Measurements from ENCODE around the gene AKT3.
A peak's percentile ranks its signal among the peaks of the same experiment; 100 is the strongest.
"Not testable (repeated sequence)": the region's sequence is repeated elsewhere in the genome, so short reads cannot be mapped to it uniquely, and the experiment has no call there.

The AKT3 gene

DNA sequence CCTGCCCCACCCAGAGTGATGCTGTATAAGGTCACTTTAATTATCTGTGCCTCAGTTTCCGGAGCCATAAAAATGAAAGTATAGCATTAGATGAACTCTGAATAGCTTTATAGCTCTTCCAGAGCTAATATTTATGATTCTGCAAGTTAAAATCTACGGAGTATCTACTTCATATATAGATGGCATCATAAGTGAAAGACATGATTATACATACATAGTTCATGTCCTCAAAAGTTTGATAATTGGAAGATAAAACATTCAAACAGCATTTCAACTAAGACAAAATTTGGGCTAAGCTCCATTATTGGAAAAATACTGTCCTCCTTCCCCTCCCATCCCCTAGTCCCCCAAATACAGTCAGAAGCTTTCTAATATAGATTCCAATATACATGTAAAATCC is 4.2 kb downstream of the AKT3 start:
- no peak for DNase-seq
- in situ Hi-C loops (cut with HindIII; ENCODE audit: low pct_ligation_motif_present, low pct_unique_long_range_greater_than_20kb, low sequenced_read_pairs): no loop called here

GRCh38 chr1:243844186-243844585 is 5.9 kb downstream of the AKT3 start:
- DNase-seq: no peak
- in situ Hi-C loops (cut with HindIII; ENCODE audit: low pct_ligation_motif_present, low pct_unique_long_range_greater_than_20kb, low sequenced_read_pairs): no loop called here

DNA sequence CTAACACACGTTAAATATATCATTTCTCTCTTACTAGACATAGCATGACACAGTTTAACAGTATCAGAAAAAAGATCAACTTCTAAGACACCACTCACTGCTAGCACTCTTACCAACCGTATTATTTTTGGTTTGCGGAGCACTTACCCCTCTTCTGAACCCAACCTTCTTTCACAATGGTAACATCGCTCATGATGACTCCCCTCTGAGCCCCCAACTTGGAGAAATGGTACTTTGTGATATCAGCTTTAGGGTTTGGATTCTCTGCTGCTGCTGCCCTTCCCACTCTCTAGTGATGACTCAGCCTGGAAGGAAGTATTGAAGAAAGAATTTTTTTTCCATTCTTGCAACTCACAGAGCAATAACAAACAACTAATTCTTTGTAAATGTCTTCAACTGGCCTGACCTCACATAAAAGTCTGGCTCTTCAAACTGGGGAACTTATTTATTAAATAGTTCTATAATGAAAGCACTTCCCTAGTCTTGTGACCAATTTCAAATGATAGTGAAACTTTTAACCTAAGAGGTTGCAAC is 7.0 kb downstream of the AKT3 start:
- DNase-seq: peak; percentile 59
- in situ Hi-C loops (cut with HindIII; ENCODE audit: low pct_ligation_motif_present, low pct_unique_long_range_greater_than_20kb, low sequenced_read_pairs): no loop called here

GRCh38 chr1:243842161-243842560 is 7.9 kb downstream of the AKT3 start:
- in situ Hi-C loops (cut with HindIII; ENCODE audit: low pct_ligation_motif_present, low pct_unique_long_range_greater_than_20kb, low sequenced_read_pairs): no loop called here
- DNase-seq: no peak

DNA sequence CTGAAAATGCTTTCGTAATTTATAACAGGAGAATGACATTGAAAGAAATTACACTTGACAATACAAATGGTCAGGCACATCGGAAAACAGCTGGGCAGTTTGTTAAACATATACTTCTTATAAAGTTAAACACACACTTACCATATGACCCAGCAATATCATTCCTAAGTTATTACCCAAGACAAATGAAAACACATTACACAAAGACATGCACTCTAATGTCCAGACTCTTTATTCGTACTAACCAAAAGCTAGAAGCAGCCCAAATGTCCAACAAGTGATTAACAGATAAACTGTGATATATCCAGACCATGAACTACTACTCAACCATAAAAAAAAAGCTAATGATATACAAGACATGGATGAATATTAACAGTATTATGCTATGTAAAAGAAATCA is 8.5 kb downstream of the AKT3 start:
- in situ Hi-C loops (cut with HindIII; ENCODE audit: low pct_ligation_motif_present, low pct_unique_long_range_greater_than_20kb, low sequenced_read_pairs): no loop called here
- DNase-seq: no peak

- in situ Hi-C loops (cut with HindIII; ENCODE audit: low pct_ligation_motif_present, low pct_unique_long_range_greater_than_20kb, low sequenced_read_pairs): no loop called here
- no peak for DNase-seq
These were observed 12.0 kb downstream of the AKT3 start for GRCh38 chr1:243837907-243838535.

DNA sequence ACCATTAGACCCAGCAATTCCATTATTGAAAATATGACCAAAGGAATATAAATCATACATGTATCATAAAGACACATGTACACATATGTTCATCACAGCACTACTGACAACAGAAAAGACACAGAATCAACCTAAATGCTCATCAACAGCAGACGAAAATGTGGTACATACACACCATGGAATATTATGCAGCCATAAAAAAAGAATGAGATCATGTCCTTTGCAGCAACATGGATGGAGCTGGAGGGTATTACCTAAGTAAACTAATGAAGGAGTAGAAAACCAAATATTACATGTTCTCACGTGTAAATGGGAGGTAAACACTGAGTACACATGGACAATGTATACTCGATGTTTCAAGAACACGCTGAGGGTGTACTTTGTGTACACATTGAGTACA is 15.9 kb downstream of the AKT3 start:
- DNase-seq: no peak
- in situ Hi-C loops (cut with HindIII; ENCODE audit: low pct_ligation_motif_present, low pct_unique_long_range_greater_than_20kb, low sequenced_read_pairs): no loop called here

- no peak for DNase-seq
- in situ Hi-C loops (cut with HindIII; ENCODE audit: low pct_ligation_motif_present, low pct_unique_long_range_greater_than_20kb, low sequenced_read_pairs): no loop called here
These were observed 18.6 kb downstream of the AKT3 start for GRCh38 chr1:243831463-243831862.

GRCh38 chr1:243827206-243827605 is 22.8 kb downstream of the AKT3 start:
- no peak for DNase-seq
- in situ Hi-C loops (cut with HindIII; ENCODE audit: low pct_ligation_motif_present, low pct_unique_long_range_greater_than_20kb, low sequenced_read_pairs): no loop called here

GRCh38 chr1:243824907-243825306 is 25.1 kb downstream of the AKT3 start:
- in situ Hi-C loops (cut with HindIII; ENCODE audit: low pct_ligation_motif_present, low pct_unique_long_range_greater_than_20kb, low sequenced_read_pairs); DNase-seq: not testable (repeated sequence)

GRCh38 chr1:243821177-243821680 is 28.8 kb downstream of the AKT3 start:
- in situ Hi-C loops (cut with HindIII; ENCODE audit: low pct_ligation_motif_present, low pct_unique_long_range_greater_than_20kb, low sequenced_read_pairs): no loop called here
- DNase-seq: no peak

GRCh38 chr1:243819438-243819839 is 30.6 kb downstream of the AKT3 start:
- in situ Hi-C loops (cut with HindIII; ENCODE audit: low pct_ligation_motif_present, low pct_unique_long_range_greater_than_20kb, low sequenced_read_pairs): no loop called here
- no peak for DNase-seq

DNA sequence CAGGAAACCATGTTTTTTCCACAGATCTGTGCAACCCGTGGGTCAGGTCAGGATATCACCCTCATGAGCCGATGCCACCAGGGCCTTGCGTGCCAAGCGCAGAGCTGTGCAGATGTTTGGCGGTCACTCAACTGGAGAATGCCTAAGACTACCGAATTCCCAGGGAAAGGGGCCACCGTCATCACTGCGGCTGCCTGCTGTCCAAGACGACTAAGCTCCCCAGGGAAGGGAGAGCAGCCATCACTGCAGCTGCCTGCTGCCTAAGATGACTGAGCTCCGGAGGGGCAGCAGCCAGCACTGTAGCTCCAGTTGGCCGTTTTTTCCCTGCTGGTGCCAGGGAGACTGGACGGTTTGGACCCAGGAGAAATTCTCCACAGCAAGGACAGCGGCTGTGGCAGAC is 31.1 kb downstream of the AKT3 start:
- in situ Hi-C loops (cut with HindIII; ENCODE audit: low pct_ligation_motif_present, low pct_unique_long_range_greater_than_20kb, low sequenced_read_pairs): no loop called here
- DNase-seq: no peak

DNA sequence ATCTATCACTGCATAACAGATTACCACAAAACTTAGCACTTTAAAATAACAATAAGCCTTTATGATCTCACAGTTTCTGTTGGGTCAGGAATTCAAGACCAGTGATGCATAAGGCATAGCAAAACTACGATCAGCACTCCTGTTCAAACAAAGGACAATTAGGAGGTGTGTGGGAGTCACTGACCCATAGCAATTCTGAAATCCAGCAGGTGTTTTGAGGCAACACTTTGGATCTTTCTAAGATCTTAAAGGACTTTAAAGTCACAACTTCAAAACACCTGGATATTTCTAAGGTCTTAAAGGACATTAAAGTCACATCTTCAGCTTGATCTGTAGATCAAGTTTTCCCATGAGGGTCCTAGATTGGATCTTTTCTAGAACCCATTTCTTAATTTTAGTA is 35.3 kb downstream of the AKT3 start:
- in situ Hi-C loops (cut with HindIII; ENCODE audit: low pct_ligation_motif_present, low pct_unique_long_range_greater_than_20kb, low sequenced_read_pairs): no loop called here
- DNase-seq: no peak

- DNase-seq; in situ Hi-C loops (cut with HindIII; ENCODE audit: low pct_ligation_motif_present, low pct_unique_long_range_greater_than_20kb, low sequenced_read_pairs): not testable (repeated sequence)
These were observed 42.7 kb downstream of the AKT3 start for GRCh38 chr1:243807346-243807745.

DNA sequence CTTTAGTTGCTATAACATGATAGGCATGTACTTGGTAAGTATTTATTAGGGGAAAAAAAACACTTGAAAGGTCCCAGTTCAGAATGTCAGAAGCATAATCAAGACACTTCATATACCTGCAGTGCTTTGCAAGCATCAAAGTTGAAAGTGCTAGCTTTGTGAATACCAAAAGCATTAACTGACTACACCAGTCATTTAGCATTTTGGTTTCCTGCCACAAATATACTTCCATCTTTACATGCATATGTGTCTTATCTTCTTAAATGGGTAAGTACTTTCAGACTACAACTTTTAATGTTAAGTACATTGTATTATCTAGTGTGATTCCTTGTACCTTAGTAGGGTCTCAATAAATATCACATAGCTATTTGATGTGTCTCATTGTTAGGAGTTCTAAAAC is 43.7 kb downstream of the AKT3 start:
- no peak for DNase-seq
- in situ Hi-C loops (cut with HindIII; ENCODE audit: low pct_ligation_motif_present, low pct_unique_long_range_greater_than_20kb, low sequenced_read_pairs): no loop called here

DNA sequence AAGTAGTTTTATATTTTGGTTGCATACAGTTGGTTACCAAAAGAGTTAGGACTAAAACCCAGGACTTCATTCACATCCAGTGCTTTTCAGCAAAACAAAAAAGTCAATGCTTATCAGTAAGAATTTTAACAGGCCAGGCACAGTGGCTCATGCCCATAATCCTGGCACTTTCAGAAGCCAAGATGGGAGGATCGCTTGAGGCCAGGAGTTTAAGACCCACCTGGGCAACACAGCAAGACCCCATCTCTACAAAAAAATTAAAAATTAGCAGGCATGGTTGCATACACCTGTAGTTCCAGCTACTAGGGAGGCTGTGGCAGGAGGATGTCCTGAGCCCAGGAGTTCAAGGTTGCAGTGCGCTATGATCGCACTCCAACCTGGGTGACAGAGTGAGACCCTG is 47.3 kb downstream of the AKT3 start:
- DNase-seq: no peak
- in situ Hi-C loops (cut with HindIII; ENCODE audit: low pct_ligation_motif_present, low pct_unique_long_range_greater_than_20kb, low sequenced_read_pairs): no loop called here

- in situ Hi-C loops (cut with HindIII; ENCODE audit: low pct_ligation_motif_present, low pct_unique_long_range_greater_than_20kb, low sequenced_read_pairs): no loop called here
- no peak for DNase-seq
These were observed 48.7 kb downstream of the AKT3 start for GRCh38 chr1:243801378-243801777.

DNA sequence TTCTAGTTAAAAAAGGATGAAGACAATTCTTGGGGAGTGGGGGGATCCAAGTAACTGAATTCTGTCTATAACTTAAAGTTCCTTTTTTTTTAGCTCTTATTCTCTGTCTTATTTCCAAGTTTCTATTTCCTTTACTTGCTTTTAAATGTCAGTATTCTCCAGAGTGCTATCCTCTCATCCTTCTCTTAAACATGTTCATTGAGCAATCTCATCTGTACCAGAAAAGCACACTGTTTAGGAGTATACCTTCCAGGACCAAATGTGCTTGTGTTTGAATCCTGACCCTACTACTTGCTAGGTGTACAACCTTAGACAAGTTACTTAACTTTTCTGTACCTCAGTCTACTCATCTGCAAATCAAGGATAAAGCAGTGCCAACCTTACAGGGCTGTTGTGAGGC is 50.1 kb downstream of the AKT3 start:
- no peak for DNase-seq
- in situ Hi-C loops (cut with HindIII; ENCODE audit: low pct_ligation_motif_present, low pct_unique_long_range_greater_than_20kb, low sequenced_read_pairs): no loop called here

GRCh38 chr1:243798726-243799125 is 51.3 kb downstream of the AKT3 start:
- DNase-seq: peak; percentile 86
- in situ Hi-C loops (cut with HindIII; ENCODE audit: low pct_ligation_motif_present, low pct_unique_long_range_greater_than_20kb, low sequenced_read_pairs): no loop called here

DNA sequence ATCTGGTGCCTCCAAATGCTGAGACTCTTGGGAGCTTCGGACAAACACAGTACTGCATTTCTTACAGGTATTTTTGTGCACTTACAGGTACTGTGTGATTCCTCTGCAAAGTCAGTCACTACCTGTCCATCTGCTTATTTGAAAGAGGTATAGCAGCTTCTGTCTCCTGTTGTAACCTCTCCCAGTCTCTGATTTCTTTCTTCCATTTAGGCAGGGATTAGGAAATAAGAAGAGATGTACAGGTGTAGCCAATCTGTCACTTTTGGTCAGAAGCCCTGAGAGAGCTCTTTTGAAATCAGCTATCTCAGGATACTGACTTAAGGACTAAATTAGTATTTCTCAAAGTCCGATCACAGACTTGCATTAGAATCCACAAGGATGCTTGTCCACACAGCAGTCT is 54.0 kb downstream of the AKT3 start:
- DNase-seq: no peak
- in situ Hi-C loops (cut with HindIII; ENCODE audit: low pct_ligation_motif_present, low pct_unique_long_range_greater_than_20kb, low sequenced_read_pairs): no loop called here

Measured in ACHN (cell line).